ENCODE data around the gene ST6GALNAC3.

- TF ChIP-seq CTCF (IDR thresholded peaks at IDR 0.05; ENCODE audit: low read length) (no peak), EZH2phosphoT487 (IDR thresholded peaks at IDR 0.05; ENCODE audit: low read length) (no peak)
Measured at GRCh38 chr1:76465030-76465429, 390.5 kb downstream of the ST6GALNAC3 start.

Measured in MM.1S (cell line).